NCI-H1417 treated with DMSO at 0.1 percent for 48 hours (cell line): ENCODE results near the gene ZBTB48.

Experiments
- DNase-seq: peaks from one replicate; lab custom pipeline; 2025; lab: John Stamatoyannopoulos, UW

ZBTB48 gene

GRCh38 chr1:6574025-6574620 lies 5.7 kb upstream of the ZBTB48 start:
- DNase-seq = no peak

- no peak for DNase-seq
Observed at GRCh38 chr1:6574818-6575217, 5.0 kb upstream of the ZBTB48 start.

GRCh38 chr1:6577831-6578525 lies 1.8 kb upstream of the ZBTB48 start:
- DNase-seq = no peak

- no peak for DNase-seq
Observed at GRCh38 chr1:6578624-6579373, 995 bp upstream of the ZBTB48 start.

GRCh38 chr1:6580119-6580592 lies 362 bp downstream of the ZBTB48 start:
- no peak for DNase-seq

- no peak for DNase-seq
Observed at GRCh38 chr1:6580593-6581409, 1.0 kb downstream of the ZBTB48 start.

- no peak for DNase-seq
Observed at GRCh38 chr1:6581561-6582305, 1.9 kb downstream of the ZBTB48 start.

- DNase-seq = no peak
Observed at GRCh38 chr1:6582370-6582769, 2.6 kb downstream of the ZBTB48 start.

- no peak for DNase-seq
Observed at GRCh38 chr1:6584126-6585080, 4.6 kb downstream of the ZBTB48 start.

- no peak for DNase-seq
Observed at GRCh38 chr1:6585081-6585722, 5.4 kb downstream of the ZBTB48 start.

GRCh38 chr1:6585841-6586240 lies 6.0 kb downstream of the ZBTB48 start:
- no peak for DNase-seq

- DNase-seq = no peak
Observed at GRCh38 chr1:6586404-6586816, 6.6 kb downstream of the ZBTB48 start.

- DNase-seq = no peak
Observed at GRCh38 chr1:6587261-6588005, 7.6 kb downstream of the ZBTB48 start.

- DNase-seq = no peak
Observed at GRCh38 chr1:6588128-6588892, 8.5 kb downstream of the ZBTB48 start.

GRCh38 chr1:6588893-6589520 lies 9.2 kb downstream of the ZBTB48 start:
- DNase-seq = no peak

GRCh38 chr1:6590046-6590445 lies 10.3 kb downstream of the ZBTB48 start:
- no peak for DNase-seq

- DNase-seq = no peak
Observed at GRCh38 chr1:6591222-6591621, 11.4 kb downstream of the ZBTB48 start.

GRCh38 chr1:6591644-6592043 lies 11.8 kb downstream of the ZBTB48 start:
- no peak for DNase-seq
